ENCODE results near the gene FXYD6. TPM values are rescaled to one million over a fixed set of nuclear protein-coding genes. Genes with fewer than 3 reads are reported as not detected.

The FXYD6 gene
- total RNA-seq, 1 experiment from 2014 or later = 12.2 TPM

DNA sequence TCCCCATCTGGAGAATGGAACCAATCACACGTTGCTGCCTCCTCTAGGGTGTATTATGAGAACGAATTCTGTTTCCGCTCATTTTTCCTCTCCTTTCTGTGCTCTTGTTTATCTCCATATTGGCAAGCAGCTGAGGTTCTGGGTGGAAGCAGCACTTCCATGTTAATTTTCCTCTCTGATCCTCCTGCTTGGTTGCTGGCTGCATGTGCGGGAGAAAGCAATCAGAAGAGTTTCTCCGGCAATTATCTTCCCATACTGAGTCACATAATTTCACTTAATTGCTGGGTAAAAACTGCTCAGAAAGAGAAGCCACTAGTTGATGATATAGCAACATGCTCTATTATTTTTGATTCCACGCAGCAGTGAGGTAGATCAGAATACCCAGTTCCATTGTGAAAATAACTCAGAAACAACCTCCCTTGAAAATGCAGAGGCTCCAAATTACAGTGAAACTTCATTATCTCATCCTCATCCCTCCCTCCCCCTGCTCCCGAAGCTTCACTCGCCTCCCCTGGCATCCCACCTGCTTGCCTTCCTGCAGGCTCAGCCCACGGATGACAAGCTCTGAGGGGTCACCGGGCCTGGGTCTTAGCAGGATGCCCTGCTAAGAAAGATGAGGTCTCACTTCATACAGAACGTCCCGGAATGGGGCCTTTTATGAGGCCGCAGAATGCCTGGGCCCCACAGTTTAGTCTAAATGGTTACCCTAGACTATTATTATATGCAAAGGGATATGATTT lies 20.4 kb downstream of the FXYD6 start:
- Histone ChIP-seq H3K27ac (ENCODE audit: low read depth, low read length, poor library complexity, severe bottlenecking) (no peak overlapping the region), H3K4me1 (ENCODE audit: insufficient read depth, low read length, poor library complexity, severe bottlenecking) (peaks cover 5% of the 10 kb centered on the region), H3K4me3 (ENCODE audit: low read depth, low read length, poor library complexity, severe bottlenecking) (no peak overlapping the region), H3K9me3 (ENCODE audit: low read depth, low read length, poor library complexity, severe bottlenecking) (peaks cover 16% of the 10 kb centered on the region), H3K27me3 (replicated peaks; ENCODE audit: insufficient read depth, low read depth, low read length, poor library complexity) (no peaks in the 10 kb centered on the region), H3K36me3 (ENCODE audit: insufficient read depth, low read length, poor library complexity, severe bottlenecking) (no peaks in the 10 kb centered on the region)
- intact Hi-C loops (cut with micrococcal nuclease; ENCODE audit: unreplicated experiment) = no loop called here
- ChIA-PET CTCF (no interaction called here), POLR2A (ENCODE audit: low non-redundant PET) (no interaction called here)
- no peak for DNase-seq (ENCODE audit: low spot score)
- no TSS peak for BruUV-seq (replicated peaks)
- no peak for TF ChIP-seq EZH2 (IDR thresholded peaks at IDR 0.05; ENCODE audit: borderline replicate concordance, low read depth, low read length, poor library complexity, severe bottlenecking)
- TF ChIP-seq, protein P1, sequence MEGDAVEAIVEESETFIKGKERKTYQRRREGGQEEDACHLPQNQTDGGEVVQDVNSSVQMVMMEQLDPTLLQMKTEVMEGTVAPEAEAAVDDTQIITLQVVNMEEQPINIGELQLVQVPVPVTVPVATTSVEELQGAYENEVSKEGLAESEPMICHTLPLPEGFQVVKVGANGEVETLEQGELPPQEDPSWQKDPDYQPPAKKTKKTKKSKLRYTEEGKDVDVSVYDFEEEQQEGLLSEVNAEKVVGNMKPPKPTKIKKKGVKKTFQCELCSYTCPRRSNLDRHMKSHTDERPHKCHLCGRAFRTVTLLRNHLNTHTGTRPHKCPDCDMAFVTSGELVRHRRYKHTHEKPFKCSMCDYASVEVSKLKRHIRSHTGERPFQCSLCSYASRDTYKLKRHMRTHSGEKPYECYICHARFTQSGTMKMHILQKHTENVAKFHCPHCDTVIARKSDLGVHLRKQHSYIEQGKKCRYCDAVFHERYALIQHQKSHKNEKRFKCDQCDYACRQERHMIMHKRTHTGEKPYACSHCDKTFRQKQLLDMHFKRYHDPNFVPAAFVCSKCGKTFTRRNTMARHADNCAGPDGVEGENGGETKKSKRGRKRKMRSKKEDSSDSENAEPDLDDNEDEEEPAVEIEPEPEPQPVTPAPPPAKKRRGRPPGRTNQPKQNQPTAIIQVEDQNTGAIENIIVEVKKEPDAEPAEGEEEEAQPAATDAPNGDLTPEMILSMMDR (conservative IDR thresholded peaks at IDR 0.05; ENCODE audit: low read depth, low read length) = no peak

DNA sequence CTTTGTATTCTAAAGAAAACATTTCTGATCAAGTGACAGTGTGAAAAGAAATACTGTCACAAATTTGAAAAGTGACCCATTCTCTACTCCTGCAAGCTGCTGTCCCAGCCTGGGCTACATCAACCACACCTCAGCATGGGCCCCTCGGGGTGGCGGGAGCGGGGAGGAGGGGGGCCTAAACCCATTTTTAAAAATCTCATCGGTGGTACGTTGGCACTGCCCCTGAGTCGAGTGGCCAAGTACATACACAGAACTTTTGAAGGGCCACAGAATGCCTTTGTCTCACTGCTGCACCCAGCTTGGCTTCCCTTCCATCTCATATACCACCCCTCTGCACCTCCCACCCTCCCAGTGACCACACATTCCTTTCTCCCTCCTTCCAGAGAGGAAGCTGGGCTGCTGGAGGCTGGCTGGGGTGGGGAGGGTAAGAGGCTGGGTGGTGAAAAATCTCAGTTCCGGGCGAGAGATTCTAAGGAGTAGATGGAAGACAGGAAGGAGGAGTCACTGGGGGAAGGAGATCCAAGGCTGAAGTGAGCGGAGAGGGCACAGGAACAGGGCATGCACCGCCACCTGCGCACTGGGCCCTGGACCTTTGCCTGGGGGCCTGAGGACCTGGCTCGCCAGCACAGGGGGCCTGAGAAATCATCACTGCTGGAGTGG lies 21.1 kb downstream of the FXYD6 start:
- Histone ChIP-seq H3K27me3 (replicated peaks; ENCODE audit: insufficient read depth, low read depth, low read length, poor library complexity) (no peaks in the 10 kb centered on the region), H3K27ac (ENCODE audit: low read depth, low read length, poor library complexity, severe bottlenecking) (no peak overlapping the region), H3K36me3 (ENCODE audit: insufficient read depth, low read length, poor library complexity, severe bottlenecking) (no peaks in the 10 kb centered on the region), H3K9me3 (ENCODE audit: low read depth, low read length, poor library complexity, severe bottlenecking) (peaks cover 16% of the 10 kb centered on the region), H3K4me3 (ENCODE audit: low read depth, low read length, poor library complexity, severe bottlenecking) (no peak overlapping the region), H3K4me1 (ENCODE audit: insufficient read depth, low read length, poor library complexity, severe bottlenecking) (peaks cover 8% of the 10 kb centered on the region)
- ChIA-PET CTCF (no interaction called here), POLR2A (ENCODE audit: low non-redundant PET) (no interaction called here)
- BruUV-seq (replicated peaks) = no TSS peak
- intact Hi-C loops (cut with micrococcal nuclease; ENCODE audit: unreplicated experiment) = no loop called here
- DNase-seq (ENCODE audit: low spot score) = no peak
- TF ChIP-seq, protein P1 (conservative IDR thresholded peaks at IDR 0.05; ENCODE audit: low read depth, low read length) = no peak
- TF ChIP-seq EZH2 (IDR thresholded peaks at IDR 0.05; ENCODE audit: borderline replicate concordance, low read depth, low read length, poor library complexity, severe bottlenecking) = no peak

DNA sequence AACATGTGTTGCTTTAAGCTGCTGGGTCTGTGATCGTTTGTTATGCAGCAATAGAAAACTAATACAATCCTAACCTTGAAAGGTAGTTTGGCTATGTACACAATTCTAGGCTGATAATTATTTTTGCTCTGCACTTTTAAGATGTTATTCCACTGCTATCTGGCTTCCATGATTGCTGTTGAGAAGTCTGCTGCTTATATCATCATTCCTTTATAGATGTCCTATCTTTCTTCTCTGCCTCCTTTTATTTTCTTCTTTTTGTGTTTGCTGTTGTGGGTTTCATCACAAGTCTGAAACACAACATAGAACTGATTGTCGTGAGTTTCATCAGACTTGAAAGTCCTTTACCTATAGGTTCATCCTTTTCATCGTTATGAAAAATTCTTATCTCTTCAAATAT lies 24.1 kb downstream of the FXYD6 start:
- H3K9me3 ChIP-seq (ENCODE audit: low read depth, low read length, poor library complexity, severe bottlenecking) = peaks cover 16% of the 10 kb centered on the region
- TF ChIP-seq EZH2 (IDR thresholded peaks at IDR 0.05; ENCODE audit: borderline replicate concordance, low read depth, low read length, poor library complexity, severe bottlenecking) = no peak
- TF ChIP-seq, protein P1 (conservative IDR thresholded peaks at IDR 0.05; ENCODE audit: low read depth, low read length) = no peak
- no TSS peak for BruUV-seq (replicated peaks)
- H3K27me3 ChIP-seq (replicated peaks; ENCODE audit: insufficient read depth, low read depth, low read length, poor library complexity) = no peaks in the 10 kb centered on the region
- intact Hi-C loops (cut with micrococcal nuclease; ENCODE audit: unreplicated experiment) = no loop called here
- H3K36me3 ChIP-seq (ENCODE audit: insufficient read depth, low read length, poor library complexity, severe bottlenecking) = no peaks in the 10 kb centered on the region
- no peak overlapping the region for H3K4me3 ChIP-seq (ENCODE audit: low read depth, low read length, poor library complexity, severe bottlenecking)
- no peak overlapping the region for H3K27ac ChIP-seq (ENCODE audit: low read depth, low read length, poor library complexity, severe bottlenecking)
- ChIA-PET POLR2A (ENCODE audit: low non-redundant PET) (no interaction called here), CTCF (interaction anchor here (1.9 kb wide), 1 partner anchor 94 kb away, joined by 7 read pairs; no protein-coding TSS in a partner anchor)
- no peak for DNase-seq (ENCODE audit: low spot score)
- peaks cover 8% of the 10 kb centered on the region for H3K4me1 ChIP-seq (ENCODE audit: insufficient read depth, low read length, poor library complexity, severe bottlenecking)

All from A673 (cell line).